T-cell (primary cell): ENCODE data around the gene WNK1. TPM values are rescaled to one million over a fixed set of nuclear protein-coding genes. Genes with fewer than 3 reads are reported as not detected.

Experiments
- ATAC-seq, 4 experiments: fragments of 200-7000 bp in 3 of 4; fragments of 150-1000 bp in 1 of 4; cut with Tn5 transposase; replicated peaks in 1 of 4; 1 replicate in 3 of 4; 2 replicates in 1 of 4; pipeline ENCODE4 v1.10.0; 2021; ENCODE audit warnings: moderate library complexity in 3 of 4, mild to moderate bottlenecking in 2 of 4, moderate number of reproducible peaks in 1 of 4
- CTCF ChIA-PET, 2 donors: fragments of 300-600 bp; sonication (Branson Sonifier 250); formaldehyde crosslinking; loops; one replicate each; lab custom pipeline; 2022; ENCODE audit warnings: antibody characterized with exemption in 2 of 2; lab: Charles Lee
- POLR2A ChIA-PET, 2 donors: fragments of 300-600 bp; sonication (Branson Sonifier 250); formaldehyde crosslinking; loops; one replicate each; lab custom pipeline; 2022; ENCODE audit warnings: antibody characterized with exemption in 2 of 2; lab: Charles Lee
- DNase-seq, 35 experiments: peaks; one replicate each; pipeline versions ENCODE4 v3.0.0 to v3.0.0-alpha.2; 2013 to 2023
- H3K27ac ChIP-seq: one replicate; pipeline ENCODE4 v1.5.1; 2013; ENCODE audit warnings: low read length
- H3K27me3 ChIP-seq, 2 experiments: replicated peaks in 1 of 2; 1 replicate in 1 of 2; 2 replicates in 1 of 2; pipeline versions ENCODE4 v1.6.1 to v1.7.0; 2013; ENCODE audit warnings: low read length in 1 of 2, mixed read lengths in 1 of 2; ENCODE audit not compliant: control insufficient read depth in 2 of 2, insufficient read depth in 2 of 2; ENCODE audit errors: extremely low read depth in 1 of 2
- H3K36me3 ChIP-seq, 2 donors: 1 replicate in 1 of 2; 2 replicates in 1 of 2; pipeline versions ENCODE4 v1.6.1 to v1.7.0; 2013; ENCODE audit warnings: low read length in 1 of 2; ENCODE audit not compliant: control insufficient read depth in 2 of 2, insufficient read depth in 1 of 2; ENCODE audit errors: extremely low read depth in 1 of 2
- H3K4me1 ChIP-seq, 2 experiments: 1 replicate in 1 of 2; 2 replicates in 1 of 2; pipeline versions ENCODE4 v1.6.1 to v1.7.0; 2013; ENCODE audit warnings: low read length in 2 of 2, mixed read lengths in 1 of 2; ENCODE audit not compliant: insufficient read depth in 2 of 2, control insufficient read depth in 1 of 2; ENCODE audit errors: extremely low read depth in 1 of 2
- H3K4me3 ChIP-seq, 2 donors: 1 replicate in 1 of 2; 2 replicates in 1 of 2; pipeline versions ENCODE4 v1.5.1 to v1.7.0; 2013; ENCODE audit warnings: mild to moderate bottlenecking in 2 of 2, low read length in 1 of 2, moderate library complexity in 1 of 2; ENCODE audit not compliant: control insufficient read depth in 1 of 2; ENCODE audit errors: extremely low read depth in 1 of 2
- H3K9me3 ChIP-seq: 2 replicates; pipeline ENCODE4 v1.7.0; 2013
- H3K27ac Mint-ChIP-seq, 2 donors: one replicate each; pipeline ENCODE4 v1.8.0; 2020 to 2021; ENCODE audit warnings: mild to moderate bottlenecking in 2 of 2, mixed read lengths in 2 of 2
- H3K27me3 Mint-ChIP-seq, 2 donors: one replicate each; pipeline ENCODE4 v1.8.0; 2021 to 2022; ENCODE audit warnings: mixed read lengths in 2 of 2
- H3K36me3 Mint-ChIP-seq: one replicate; pipeline ENCODE4 v1.8.0; 2021; ENCODE audit warnings: mixed read lengths
- H3K4me1 Mint-ChIP-seq, 3 donors: one replicate each; pipeline ENCODE4 v1.8.0; 2020 to 2022; ENCODE audit warnings: mixed read lengths in 3 of 3, mild to moderate bottlenecking in 1 of 3
- H3K4me3 Mint-ChIP-seq, 3 donors: one replicate each; pipeline ENCODE4 v1.8.0; 2020 to 2022; ENCODE audit warnings: mild to moderate bottlenecking in 3 of 3, mixed read lengths in 3 of 3, moderate library complexity in 3 of 3
- H3K9me3 Mint-ChIP-seq, 3 donors: one replicate each; pipeline ENCODE4 v1.8.0; 2020 to 2022; ENCODE audit warnings: mixed read lengths in 3 of 3
- WGBS: methylation state at CpG from one replicate; pipeline ENCODE4 v1.1.5; 2013; ENCODE audit warnings: missing lambda C conversion rate; ENCODE audit not compliant: insufficient coverage; 5-methylcytosine and 5-hydroxymethylcytosine counted together
- total RNA-seq, 35 experiments: library from RNA in 6 of 35; stranded (reverse) in 6 of 35; fragments of 120-200 nt in 1 of 35; gene quantifications; one replicate each; pipeline versions ENCODE4 v1.2.1 to v1.2.4 and lab custom pipeline; 2013 to 2026

Gene WNK1
- total RNA-seq, 5 donors from 2014 or later (not counting 1 experiment from before 2014, with no cell fraction given), result 168 to 287 (median 179) TPM

GRCh38 chr12:795305-795704, 42.9 kb downstream of the WNK1 start:
- peak in 5 of 35 experiments; percentile 4 to 43 (median 23) for DNase-seq
- Histone ChIP-seq H3K4me1 (peaks cover 20 to 24% of the 10 kb centered on the region in 2 experiments), H3K27ac (no peak overlapping the region), H3K4me3 (no peak overlapping the region), H3K9me3 (no peaks in the 10 kb centered on the region), H3K36me3 (no peaks in the 10 kb centered on the region), H3K27me3 (no peaks in the 10 kb centered on the region)
- POLR2A ChIA-PET, result interaction anchor here in 1 of 2 donors (1.2 kb wide), 1 partner anchor 19 kb away, joined by 3 read pairs; no protein-coding TSS in a partner anchor
- Mint-ChIP-seq H3K4me1 (peaks cover 78 to 84% (median 79%) of the 10 kb centered on the region in 3 donors), H3K4me3 (peak overlapping the region; percentile 1 to 29 (median 22)), H3K27ac (peak overlapping the region; percentile 80 to 83), H3K9me3 (no peaks in the 10 kb centered on the region), H3K36me3 (peaks cover 6% of the 10 kb centered on the region), H3K27me3 (no peaks in the 10 kb centered on the region)
- CTCF ChIA-PET, result interaction anchor here in 1 of 2 donors (1.0 kb wide), 1 partner anchor 226 kb away, joined by 3 read pairs; no protein-coding TSS in a partner anchor
- peak; percentile 49 to 74 (median 58) for ATAC-seq
- no CpG with 5 or more reads among the region's 4 CpGs for WGBS

- DNase-seq, result no peak
- Histone ChIP-seq H3K27me3 (no peaks in the 10 kb centered on the region), H3K4me1 (peaks cover 15 to 21% of the 10 kb centered on the region in 2 experiments), H3K27ac (no peak overlapping the region), H3K4me3 (no peak overlapping the region), H3K36me3 (no peaks in the 10 kb centered on the region), H3K9me3 (no peaks in the 10 kb centered on the region)
- H3K27ac Mint-ChIP-seq, result peak overlapping the region in 1 of 2 donors; percentile 25
- ChIA-PET POLR2A (no interaction called here), CTCF (interaction anchor here (0.5 to 1.5 kb wide), 7 partner anchors 9 to 237 kb away, joined by 3 to 4 read pairs (median 3); no protein-coding TSS in a partner anchor)
- peaks cover 2% of the 10 kb centered on the region for H3K36me3 Mint-ChIP-seq
- H3K27me3 Mint-ChIP-seq, result no peaks in the 10 kb centered on the region
- peaks cover 69 to 84% (median 73%) of the 10 kb centered on the region in 3 donors for H3K4me1 Mint-ChIP-seq
- H3K4me3 Mint-ChIP-seq, result no peak overlapping the region
- no peak for ATAC-seq
- H3K9me3 Mint-ChIP-seq, result no peaks in the 10 kb centered on the region
Observed at GRCh38 chr12:800401-800800, 48.0 kb downstream of the WNK1 start.

DNA sequence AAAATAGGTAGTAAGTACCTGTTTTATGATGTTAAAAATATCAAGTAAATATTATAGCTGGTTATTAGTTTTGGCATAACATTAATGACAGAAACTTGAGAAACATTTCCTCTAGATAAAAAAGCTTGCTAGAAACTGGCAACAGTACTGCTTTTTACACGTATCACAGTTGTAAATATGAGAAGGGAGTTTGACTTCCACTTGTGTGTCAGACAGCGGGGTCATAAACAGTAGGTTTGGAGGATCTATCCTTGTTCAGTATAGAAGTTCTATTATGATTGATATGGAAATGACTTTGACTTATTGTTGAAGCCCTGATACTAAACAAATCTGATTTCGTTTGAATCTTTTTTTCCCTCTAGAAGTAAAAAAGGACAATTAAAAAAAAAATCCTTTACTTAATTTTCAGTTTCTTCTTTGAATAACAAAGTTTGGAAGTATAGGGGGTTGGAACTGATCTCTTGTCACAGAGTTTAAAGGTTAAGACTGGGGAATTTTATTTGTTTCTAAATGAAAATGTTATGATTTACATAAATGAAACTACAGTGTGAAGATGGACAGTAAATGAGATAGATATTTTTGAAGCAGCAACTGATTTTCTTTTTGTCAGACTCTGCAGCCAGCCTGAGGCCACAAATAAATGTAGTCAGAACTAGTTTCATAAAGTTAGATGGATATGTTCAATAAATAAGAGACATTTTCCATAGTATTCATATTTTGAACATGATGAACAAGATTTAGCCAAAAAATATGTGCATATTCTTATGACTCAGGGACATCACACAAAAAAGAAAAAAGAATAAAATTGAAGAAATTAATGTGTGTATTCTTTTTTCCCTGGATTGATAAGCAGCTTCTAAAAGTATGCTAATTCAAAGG, 50.1 kb downstream of the WNK1 start:
- Mint-ChIP-seq H3K4me3 (peak overlapping the region in 1 of 3 donors; percentile 31), H3K27me3 (no peaks in the 10 kb centered on the region), H3K27ac (peak overlapping the region; percentile 23 to 80), H3K4me1 (peaks cover 69 to 83% (median 72%) of the 10 kb centered on the region in 3 donors), H3K9me3 (no peaks in the 10 kb centered on the region), H3K36me3 (no peaks in the 10 kb centered on the region)
- ChIA-PET CTCF (interaction anchor here in 1 of 2 donors (0.6 to 1.3 kb wide), 3 partner anchors 10 to 27 kb away, joined by 3 read pairs; no protein-coding TSS in a partner anchor), POLR2A (interaction anchor here in 1 of 2 donors (0.5 kb wide), 1 partner anchor 12 kb away, joined by 3 read pairs; no protein-coding TSS in a partner anchor)
- no peaks in the 10 kb centered on the region for H3K9me3 ChIP-seq
- H3K36me3 ChIP-seq, result no peaks in the 10 kb centered on the region
- no peak for ATAC-seq
- no peak overlapping the region for H3K4me3 ChIP-seq
- H3K4me1 ChIP-seq, result peaks cover 22 to 28% of the 10 kb centered on the region in 2 experiments
- H3K27me3 ChIP-seq, result no peaks in the 10 kb centered on the region
- DNase-seq, result no peak
- H3K27ac ChIP-seq, result no peak overlapping the region
- 100% methylated on average over 1 of the region's 3 CpGs for WGBS

DNA sequence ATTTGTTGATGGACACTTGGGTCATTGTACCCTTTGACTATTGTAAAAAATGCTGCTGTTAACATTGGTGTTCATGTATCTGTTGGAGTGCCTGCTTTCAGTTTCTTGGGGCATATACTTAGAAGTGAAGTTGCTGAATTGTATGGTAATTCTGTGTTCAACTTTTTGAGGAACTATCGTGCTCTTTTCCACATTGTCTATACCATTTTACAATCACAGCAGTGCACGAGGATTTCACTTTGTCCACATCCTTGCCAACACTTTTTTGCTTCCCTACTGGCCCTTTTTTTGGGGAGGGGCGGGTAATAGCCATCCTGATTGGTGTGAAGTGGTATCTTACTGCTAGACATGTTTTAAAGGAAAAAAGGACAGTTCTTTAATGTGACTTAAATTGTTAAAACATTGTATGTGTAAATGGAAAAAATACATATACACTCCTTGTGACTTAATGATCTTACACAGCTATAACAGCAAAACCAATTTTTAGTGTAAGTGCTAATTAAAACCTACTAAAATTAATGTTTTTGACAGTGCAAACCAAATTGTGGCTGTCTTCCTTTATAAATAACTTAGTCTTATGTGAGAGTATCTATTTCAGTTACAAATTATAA, 52.7 kb downstream of the WNK1 start:
- no peaks in the 10 kb centered on the region for H3K9me3 ChIP-seq
- H3K4me1 ChIP-seq, result peaks cover 32 to 35% of the 10 kb centered on the region in 2 experiments
- H3K27ac Mint-ChIP-seq, result peak overlapping the region in 1 of 2 donors; percentile 73
- no peak for ATAC-seq
- H3K4me1 Mint-ChIP-seq, result peaks cover 71 to 81% (median 76%) of the 10 kb centered on the region in 3 donors
- no peaks in the 10 kb centered on the region for H3K27me3 Mint-ChIP-seq
- WGBS, result no CpG with 5 or more reads among the region's 3 CpGs
- H3K27me3 ChIP-seq, result no peaks in the 10 kb centered on the region
- H3K36me3 Mint-ChIP-seq, result no peaks in the 10 kb centered on the region
- CTCF ChIA-PET, result interaction anchor here (1.2 to 1.3 kb wide), 2 partner anchors 9 to 48 kb away, joined by 6 to 9 read pairs; no protein-coding TSS in a partner anchor
- H3K4me3 ChIP-seq, result no peak overlapping the region
- peak overlapping the region; percentile 2 for H3K27ac ChIP-seq
- H3K36me3 ChIP-seq, result no peaks in the 10 kb centered on the region
- H3K4me3 Mint-ChIP-seq, result no peak overlapping the region
- H3K9me3 Mint-ChIP-seq, result no peaks in the 10 kb centered on the region
- no peak for DNase-seq
- POLR2A ChIA-PET, result interaction anchor here (0.7 to 0.8 kb wide), 2 partner anchors 16 to 54 kb away, joined by 3 to 5 read pairs; no protein-coding TSS in a partner anchor

DNA sequence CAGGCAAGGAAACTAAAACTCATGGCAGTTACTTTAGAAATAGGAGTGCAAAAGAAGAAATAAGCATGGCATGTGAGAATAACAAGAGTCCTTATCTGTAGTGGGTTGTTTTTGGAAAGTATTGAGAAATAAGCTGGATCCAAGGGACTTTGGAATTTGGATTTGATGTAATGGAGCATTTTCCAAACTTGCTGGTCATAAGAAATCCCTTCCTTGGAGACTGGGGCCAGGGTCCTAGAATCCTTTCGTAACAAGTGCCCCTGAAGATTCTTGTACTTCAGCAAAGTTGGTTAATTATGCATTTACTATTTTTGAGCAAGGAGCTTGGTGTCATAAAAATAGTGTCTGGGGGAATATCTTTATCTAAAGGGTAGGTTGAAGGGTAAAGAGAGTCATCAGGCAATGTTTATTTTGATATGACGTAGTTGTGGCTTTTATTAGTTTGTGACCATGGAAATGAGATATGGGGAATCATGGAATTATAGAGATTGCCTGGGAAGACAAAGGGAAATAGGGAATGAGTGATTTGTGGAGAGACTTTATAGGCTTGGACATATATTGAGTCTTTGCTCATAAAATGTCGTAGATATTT, 53.9 kb downstream of the WNK1 start:
- ATAC-seq (no peak), DNase-seq (no peak)
- peak overlapping the region; percentile 31 for H3K27ac ChIP-seq
- peaks cover 34 to 42% of the 10 kb centered on the region in 2 experiments for H3K4me1 ChIP-seq
- Mint-ChIP-seq H3K4me1 (peaks cover 72 to 80% (median 77%) of the 10 kb centered on the region in 3 donors), H3K27me3 (no peaks in the 10 kb centered on the region), H3K36me3 (no peaks in the 10 kb centered on the region), H3K27ac (peak overlapping the region; percentile 80 to 82), H3K9me3 (no peaks in the 10 kb centered on the region), H3K4me3 (peak overlapping the region in 2 of 3 donors; percentile 22 to 60)
- no peaks in the 10 kb centered on the region for H3K9me3 ChIP-seq
- H3K4me3 ChIP-seq, result no peak overlapping the region
- ChIA-PET CTCF (interaction anchor here in 1 of 2 donors (1.0 to 1.4 kb wide), 3 partner anchors 50 to 230 kb away, joined by 3 to 6 read pairs (median 4); no protein-coding TSS in a partner anchor), POLR2A (interaction anchor here (0.5 to 0.6 kb wide), 3 partner anchors 29 to 74 kb away, joined by 3 read pairs; no protein-coding TSS in a partner anchor)
- WGBS, result 88% methylated on average over 1 of the region's 3 CpGs
- no peaks in the 10 kb centered on the region for H3K27me3 ChIP-seq
- no peaks in the 10 kb centered on the region for H3K36me3 ChIP-seq
